HG03159 (cell line): ENCODE measurements around the gene TNKS2.
"Not testable (repeated sequence)": the region's sequence is repeated elsewhere in the genome, so short reads cannot be mapped to it uniquely, and the experiment has no call there.

Experiments used
- ATAC-seq: cut with Tn5 transposase; IDR thresholded peaks from one replicate; pipeline ENCODE4 v1.9.1; 2021; ENCODE audit warnings: mild to moderate bottlenecking, moderate library complexity; ENCODE audit not compliant: unreplicated experiment

TNKS2 gene

GRCh38 chr10:91796331-91797047 is 1.7 kb upstream of the TNKS2 start:
- peak; percentile 45 for ATAC-seq

- no peak for ATAC-seq
These were observed 1.1 kb upstream of the TNKS2 start for GRCh38 chr10:91797048-91797690.

GRCh38 chr10:91798649-91799611 is 704 bp downstream of the TNKS2 start:
- peak; percentile 49 for ATAC-seq

GRCh38 chr10:91799612-91799975 is 1.4 kb downstream of the TNKS2 start:
- ATAC-seq, result no peak

GRCh38 chr10:91800182-91800581 is 2.0 kb downstream of the TNKS2 start:
- no peak for ATAC-seq

- ATAC-seq, result no peak
These were observed 2.5 kb downstream of the TNKS2 start for GRCh38 chr10:91800756-91801155.

GRCh38 chr10:91803386-91804125 is 5.3 kb downstream of the TNKS2 start:
- ATAC-seq, result no peak

- no peak for ATAC-seq
These were observed 5.9 kb downstream of the TNKS2 start for GRCh38 chr10:91804126-91804510.

GRCh38 chr10:91805110-91805838 is 7.0 kb downstream of the TNKS2 start:
- no peak for ATAC-seq

GRCh38 chr10:91807264-91807663 is 9.0 kb downstream of the TNKS2 start:
- not testable (repeated sequence) for ATAC-seq

GRCh38 chr10:91813251-91813650 is 15.0 kb downstream of the TNKS2 start:
- no peak for ATAC-seq

- ATAC-seq, result no peak
These were observed 18.8 kb downstream of the TNKS2 start for GRCh38 chr10:91816981-91817380.

- ATAC-seq, result no peak
These were observed 21.9 kb downstream of the TNKS2 start for GRCh38 chr10:91820144-91820543.

GRCh38 chr10:91824076-91824475 is 25.9 kb downstream of the TNKS2 start:
- no peak for ATAC-seq

GRCh38 chr10:91829268-91829667 is 31.0 kb downstream of the TNKS2 start:
- no peak for ATAC-seq

GRCh38 chr10:91838199-91838598 is 40.0 kb downstream of the TNKS2 start:
- ATAC-seq, result no peak

- no peak for ATAC-seq
These were observed 44.9 kb downstream of the TNKS2 start for GRCh38 chr10:91843083-91843482.

GRCh38 chr10:91856637-91857036 is 58.4 kb downstream of the TNKS2 start:
- ATAC-seq, result no peak

GRCh38 chr10:91860885-91861284 is 62.7 kb downstream of the TNKS2 start:
- ATAC-seq, result no peak

- ATAC-seq, result no peak
These were observed 65.9 kb downstream of the TNKS2 start for GRCh38 chr10:91864099-91864498.
